Breast epithelium (tissue), 3 donors: ENCODE data around the gene PKD1L1.

Experiments used
- POLR2A ChIP-seq: fragments of 450-650 bp; IDR thresholded peaks from one replicate; pipeline ENCODE4 v1.6.1; 2016; ENCODE audit warnings: antibody characterized with exemption, mild to moderate bottlenecking, moderate library complexity
- TF ChIP-seq, protein P1 (sequence below), 3 donors: fragments of 450-650 bp; IDR thresholded peaks; one replicate each; pipeline ENCODE4 v1.5.1; 2016 to 2017; ENCODE audit warnings: antibody characterized with exemption in 3 of 3, mild to moderate bottlenecking in 3 of 3, moderate library complexity in 3 of 3

DNA sequence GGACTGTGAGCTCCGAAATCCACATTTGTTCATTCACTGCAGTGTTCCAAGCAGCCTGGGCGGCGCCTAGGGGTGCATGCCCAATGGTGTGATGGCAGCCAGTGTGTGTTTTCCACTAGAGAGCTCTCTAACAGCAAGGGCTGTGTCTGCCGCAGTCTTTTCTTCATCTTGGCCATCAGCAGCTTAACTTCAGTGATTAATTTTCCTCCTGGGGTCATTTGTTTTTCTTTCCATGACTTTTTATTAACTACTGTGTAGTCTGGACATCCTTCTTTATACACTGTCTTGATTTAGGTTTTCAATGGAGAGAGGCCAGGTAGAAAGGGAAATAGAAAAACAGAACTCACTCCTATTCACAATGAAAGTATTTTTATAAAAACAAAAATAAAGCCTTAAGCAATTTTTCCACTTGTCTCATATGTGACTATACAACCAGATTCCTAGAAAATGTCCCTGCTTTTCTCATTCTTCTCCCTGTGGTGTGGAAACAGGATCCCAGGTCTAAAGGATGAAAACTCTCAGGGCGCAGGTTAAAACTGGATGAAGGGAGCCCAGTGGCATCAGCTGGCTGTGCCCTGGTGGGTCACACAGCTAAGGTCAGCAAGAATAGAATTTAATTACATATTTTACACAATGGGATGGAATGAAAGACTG lies 176.8 kb downstream of the PKD1L1 start:
- TF ChIP-seq POLR2A, result no peak
- TF ChIP-seq, protein P1, sequence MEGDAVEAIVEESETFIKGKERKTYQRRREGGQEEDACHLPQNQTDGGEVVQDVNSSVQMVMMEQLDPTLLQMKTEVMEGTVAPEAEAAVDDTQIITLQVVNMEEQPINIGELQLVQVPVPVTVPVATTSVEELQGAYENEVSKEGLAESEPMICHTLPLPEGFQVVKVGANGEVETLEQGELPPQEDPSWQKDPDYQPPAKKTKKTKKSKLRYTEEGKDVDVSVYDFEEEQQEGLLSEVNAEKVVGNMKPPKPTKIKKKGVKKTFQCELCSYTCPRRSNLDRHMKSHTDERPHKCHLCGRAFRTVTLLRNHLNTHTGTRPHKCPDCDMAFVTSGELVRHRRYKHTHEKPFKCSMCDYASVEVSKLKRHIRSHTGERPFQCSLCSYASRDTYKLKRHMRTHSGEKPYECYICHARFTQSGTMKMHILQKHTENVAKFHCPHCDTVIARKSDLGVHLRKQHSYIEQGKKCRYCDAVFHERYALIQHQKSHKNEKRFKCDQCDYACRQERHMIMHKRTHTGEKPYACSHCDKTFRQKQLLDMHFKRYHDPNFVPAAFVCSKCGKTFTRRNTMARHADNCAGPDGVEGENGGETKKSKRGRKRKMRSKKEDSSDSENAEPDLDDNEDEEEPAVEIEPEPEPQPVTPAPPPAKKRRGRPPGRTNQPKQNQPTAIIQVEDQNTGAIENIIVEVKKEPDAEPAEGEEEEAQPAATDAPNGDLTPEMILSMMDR (IDR thresholded peaks at IDR 0.05), result no peak
